GM12878 (cell line): ENCODE measurements around the gene MCTP2. TPM values are rescaled to one million over a fixed set of nuclear protein-coding genes. Genes with fewer than 3 reads are reported as not detected.

ENCODE experiments used
- ATAC-seq: fragments of 200-7000 bp; cut with Tn5 transposase; 3 replicates; pipeline ENCODE4 v1.9.1; 2020; ENCODE audit warnings: mild to moderate bottlenecking, moderate library complexity
- BruUV-seq: library from RNA; stranded (reverse); fragments of 400-500 nt; replicated peaks from 2 replicates; lab custom pipeline; 2021; lab: Mats Ljungman, UMichigan
- CTCF ChIA-PET: fragments of 300-600 bp; sonication (Branson Sonifier 250); formaldehyde crosslinking; extraction: SDS; loops from one replicate; lab custom pipeline; 2021; ENCODE audit warnings: inconsistent platforms; lab: Yijun Ruan, JAX
- POLR2A ChIA-PET: fragments of 350-600 bp; formaldehyde crosslinking; extraction: SDS; loops from one replicate; lab custom pipeline; 2021; ENCODE audit warnings: inconsistent platforms; lab: Charles Lee
- RAD21 ChIA-PET: fragments of 300-600 bp; sonication (Branson Sonifier 250); formaldehyde crosslinking; loops from one replicate; lab custom pipeline; 2023; ENCODE audit warnings: antibody characterized with exemption; ENCODE audit not compliant: unreplicated experiment; lab: Charles Lee
- SMC1A ChIA-PET: fragments of 300-600 bp; sonication (Branson Sonifier 250); formaldehyde crosslinking; loops from one replicate; lab custom pipeline; 2023; ENCODE audit not compliant: unreplicated experiment, uncharacterized antibody; lab: Charles Lee
- DNase-seq: peaks from one replicate; pipeline ENCODE4 v3.0.0-alpha.2; 2011; ENCODE audit warnings: low read depth, low spot score
- FAIRE-seq: peaks from 3 replicates; lab custom pipeline; 2011; peaks lifted over from hg19 to GRCh38; lab: Jason Lieb, UNC
- H2AFZ ChIP-seq: 2 replicates; pipeline ENCODE4 v1.6.0; 2011; ENCODE audit warnings: low read depth, low read length, control low read depth; ENCODE audit not compliant: control insufficient read depth
- H3K27ac ChIP-seq: 2 replicates; pipeline ENCODE4 v1.5.1; 2011; ENCODE audit warnings: control low read depth; ENCODE audit not compliant: control insufficient read depth, insufficient read depth
- H3K27me3 ChIP-seq, 2 experiments: replicated peaks in 1 of 2; 2 replicates each; pipeline versions ENCODE4 v1.6.0 to v1.6.1; 2011; ENCODE audit warnings: low read length in 1 of 2; ENCODE audit not compliant: control insufficient read depth in 2 of 2, insufficient read depth in 2 of 2
- H3K36me3 ChIP-seq, 2 experiments: 2 replicates each; pipeline ENCODE4 v1.5.1; 2011; ENCODE audit warnings: low read length in 1 of 2; ENCODE audit not compliant: control insufficient read depth in 2 of 2, insufficient read depth in 2 of 2
- H3K4me1 ChIP-seq: 2 replicates; pipeline ENCODE4 v1.6.1; 2011; ENCODE audit warnings: mild to moderate bottlenecking, low read length, moderate library complexity, mixed read lengths; ENCODE audit not compliant: control insufficient read depth, insufficient read depth
- H3K4me2 ChIP-seq: 2 replicates; pipeline ENCODE4 v1.6.0; 2011; ENCODE audit warnings: control low read depth; ENCODE audit not compliant: control insufficient read depth, insufficient read depth
- H3K4me3 ChIP-seq: fragments of 200-600 bp; sonication (generic); 2 replicates; pipeline ENCODE4 v1.5.1; 2016
- H3K79me2 ChIP-seq: 2 replicates; pipeline ENCODE4 v1.6.0; 2011; ENCODE audit warnings: low read length; ENCODE audit not compliant: control insufficient read depth, insufficient read depth
- H3K9ac ChIP-seq: 2 replicates; pipeline ENCODE4 v1.8.0; 2011; ENCODE audit warnings: low read length, control low read depth, mixed read lengths; ENCODE audit not compliant: control insufficient read depth, insufficient read depth
- H3K9me3 ChIP-seq: replicated peaks from 3 replicates; pipeline ENCODE4 v1.5.1; 2011; ENCODE audit warnings: mild to moderate bottlenecking, low read length; ENCODE audit not compliant: control insufficient read depth, insufficient read depth
- H4K20me1 ChIP-seq: 2 replicates; pipeline ENCODE4 v1.6.0; 2011; ENCODE audit not compliant: control insufficient read depth, insufficient read depth
- CREB1 ChIP-seq: IDR thresholded peaks from 2 replicates; pipeline ENCODE4 v1.6.1; 2012; ENCODE audit warnings: low read depth, mild to moderate bottlenecking, inconsistent platforms
- IRF4 ChIP-seq: IDR thresholded peaks from 2 replicates; pipeline ENCODE4 v1.6.1; 2011; ENCODE audit warnings: low read depth, low read length
- MYB ChIP-seq: fragments of 150-350 bp; IDR thresholded peaks from 2 replicates; pipeline ENCODE4 v1.6.1; 2014; ENCODE audit warnings: mild to moderate bottlenecking, low read depth, low read length, borderline replicate concordance
- NR2C2 ChIP-seq: IDR thresholded peaks from 2 replicates; pipeline ENCODE4 v1.6.1; 2011; ENCODE audit warnings: borderline replicate concordance, low read depth; ENCODE audit not compliant: control insufficient read depth, insufficient read length
- POU2F2 ChIP-seq: IDR thresholded peaks from 3 replicates; pipeline ENCODE4 v1.6.1; 2011; ENCODE audit warnings: low read depth, mild to moderate bottlenecking, low read length, borderline replicate concordance
- RBBP5 ChIP-seq: fragments of 200-600 bp; sonication (generic); conservative IDR thresholded peaks from 2 replicates; pipeline ENCODE4 v1.6.1; 2016
- SPI1 ChIP-seq: IDR thresholded peaks from 2 replicates; pipeline ENCODE4 v1.6.1; 2011; ENCODE audit warnings: low read depth, mild to moderate bottlenecking, low read length, moderate library complexity, borderline replicate concordance; ENCODE audit not compliant: insufficient read depth
- SRF ChIP-seq, 2 experiments: IDR thresholded peaks; 2 replicates each; pipeline ENCODE4 v1.6.1; 2011; ENCODE audit warnings: low read depth in 2 of 2, low read length in 2 of 2, mild to moderate bottlenecking in 1 of 2, moderate library complexity in 1 of 2
- TARDBP ChIP-seq: IDR thresholded peaks from 2 replicates; pipeline ENCODE4 v1.6.1; 2016; ENCODE audit warnings: borderline replicate concordance
- WGBS: methylation state at CpG from one replicate; pipeline ENCODE4 v1.1.6; 2016; ENCODE audit warnings: low lambda C conversion rate; ENCODE audit not compliant: insufficient replicate concordance, insufficient coverage; ENCODE audit errors: missing lambda C conversion rate; 5-methylcytosine and 5-hydroxymethylcytosine counted together
- in situ Hi-C: fragments of 300-500 bp; cut with MboI; formaldehyde crosslinking; loops from 9 replicates; pipeline ENCODE4 v1.14.3; 2018; ENCODE audit warnings: mixed read lengths
- intact Hi-C: fragments of 100-400 bp; cut with micrococcal nuclease; formaldehyde crosslinking; loops from one replicate; pipeline ENCODE4 v1.14.2; 2022; ENCODE audit not compliant: unreplicated experiment
- polyA plus RNA-seq, 11 experiments: library from polyadenylated mRNA; depleted of rRNA in 4 of 11; unstranded in 6 of 11; stranded (reverse) in 5 of 11; fragments of >200 nt; fragmentation: Nextera tagmentation in 4 of 11; fragmentation: Illumina TruSeq in 1 of 11; extraction: Ambion mirVana in 4 of 11; extraction: Trizol in 1 of 11; gene quantifications; 1 replicate in 1 of 11; 2 replicates in 10 of 11; pipeline versions ENCODE4 v1.2.1 to v1.2.3, GENCODE V29; 2011 to 2016; ENCODE audit warnings: inconsistent platforms in 2 of 11, missing spikeins in 2 of 11, low read depth in 1 of 11
- total RNA-seq, 4 experiments: library from RNA; depleted of rRNA in 3 of 4; stranded (reverse); fragments of >200 nt in 3 of 4; fragmentation: Illumina TruSeq in 1 of 4; extraction: Trizol in 1 of 4; gene quantifications; 2 replicates each; pipeline versions ENCODE4 v1.2.1 to v1.2.3, GENCODE V29; 2013 to 2021
- TF ChIP-seq, protein P1 (sequence below): fragments of 450-650 bp; IDR thresholded peaks from 2 replicates; pipeline ENCODE4 v1.6.1; 2017; ENCODE audit warnings: low read depth, mild to moderate bottlenecking, moderate library complexity
- TF ChIP-seq, protein P2 (sequence below): IDR thresholded peaks from 2 replicates; pipeline ENCODE4 v1.6.1; 2012; ENCODE audit warnings: improper control_type of control experiment, low read depth, low read length; ENCODE audit not compliant: insufficient replicate concordance

Gene MCTP2
- total and polyA plus RNA-seq, 10 of the 15 experiments (the other 5 are each of a cell fraction or from before 2014, with no cell fraction given), result 0.24 to 48.5 (median 0.88) TPM

DNA sequence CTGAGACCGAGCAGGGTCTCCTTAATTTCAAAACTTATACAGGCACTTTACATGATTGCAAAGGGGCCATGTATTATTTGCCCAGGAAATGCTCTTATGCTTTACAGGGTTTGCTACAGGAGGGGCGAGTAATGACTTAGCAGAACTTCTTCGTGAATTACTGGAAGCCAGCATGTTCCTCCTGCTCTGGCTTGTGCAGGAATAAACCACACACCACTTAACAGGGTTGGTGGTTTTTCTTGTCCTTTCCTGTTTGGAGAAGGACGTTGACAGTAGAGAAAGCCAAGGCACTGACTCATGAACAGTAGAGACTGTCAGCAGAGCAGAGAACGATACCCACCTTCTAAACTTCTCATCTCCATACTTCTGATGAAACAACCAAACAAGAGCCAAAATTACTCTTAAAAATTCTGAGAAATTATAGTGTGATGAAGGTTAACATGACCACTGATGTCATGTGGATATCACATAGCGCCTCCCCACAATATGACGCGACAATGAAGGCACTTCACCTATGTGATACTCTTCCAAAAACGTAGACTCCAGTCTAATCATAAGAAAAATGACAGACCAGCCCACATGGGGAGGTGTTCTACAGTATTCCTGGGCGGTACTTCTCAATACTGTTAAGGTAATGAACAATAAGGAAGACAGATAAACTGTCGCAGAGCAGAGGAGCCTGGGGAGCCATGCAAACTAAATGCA is 24.7 kb upstream of the MCTP2 start:
- no TSS peak for BruUV-seq

DNA sequence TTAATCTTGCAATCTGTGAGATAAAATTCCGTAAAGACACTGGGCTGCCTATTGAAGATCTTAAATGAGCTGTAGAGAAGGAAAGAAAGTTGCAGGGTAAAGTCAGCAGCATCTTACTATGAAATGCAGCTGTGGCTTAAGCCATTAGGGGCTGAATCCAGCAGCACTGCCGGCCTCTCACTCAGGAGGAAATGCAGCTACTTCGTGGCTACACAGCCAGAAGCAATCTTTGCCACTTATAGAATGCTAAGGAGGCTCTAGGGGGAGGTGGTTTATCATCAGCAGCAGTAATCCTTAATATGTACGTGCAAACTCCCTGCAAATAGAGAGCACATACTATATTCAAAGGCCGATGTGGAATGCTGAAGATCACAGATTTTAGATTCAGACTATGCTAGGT is 19.1 kb upstream of the MCTP2 start:
- intact Hi-C loops (no loop called here), in situ Hi-C loops (no loop called here)
- Histone ChIP-seq H2AFZ (no peak overlapping the region), H3K36me3 (no peaks in the 10 kb centered on the region), H3K27ac (no peak overlapping the region), H3K9me3 (no peaks in the 10 kb centered on the region), H3K4me2 (no peak overlapping the region), H3K79me2 (no peaks in the 10 kb centered on the region), H3K4me1 (no peaks in the 10 kb centered on the region), H4K20me1 (no peaks in the 10 kb centered on the region), H3K4me3 (no peak overlapping the region), H3K27me3 (no peaks in the 10 kb centered on the region), H3K9ac (no peak overlapping the region)
- no peak for FAIRE-seq
- DNase-seq, result no peak
- no TSS peak for BruUV-seq
- ChIA-PET POLR2A (no interaction called here), SMC1A (no interaction called here), CTCF (interaction anchor here (0.8 kb wide), 1 partner anchor 9 kb away, joined by 3 read pairs; no protein-coding TSS in a partner anchor), RAD21 (no interaction called here)
- no peak for ATAC-seq
- 15% methylated on average over 5 of the region's 5 CpGs for WGBS
- TF ChIP-seq SRF (IDR thresholded peaks at IDR 0.05; ENCODE audit: low read depth in 2 of 2, low read length in 2 of 2) (no peak), IRF4 (no peak), RBBP5 (no peak), TARDBP (no peak), POU2F2 (no peak), SPI1 (no peak), NR2C2 (no peak), CREB1 (no peak)
- TF ChIP-seq, protein P1, sequence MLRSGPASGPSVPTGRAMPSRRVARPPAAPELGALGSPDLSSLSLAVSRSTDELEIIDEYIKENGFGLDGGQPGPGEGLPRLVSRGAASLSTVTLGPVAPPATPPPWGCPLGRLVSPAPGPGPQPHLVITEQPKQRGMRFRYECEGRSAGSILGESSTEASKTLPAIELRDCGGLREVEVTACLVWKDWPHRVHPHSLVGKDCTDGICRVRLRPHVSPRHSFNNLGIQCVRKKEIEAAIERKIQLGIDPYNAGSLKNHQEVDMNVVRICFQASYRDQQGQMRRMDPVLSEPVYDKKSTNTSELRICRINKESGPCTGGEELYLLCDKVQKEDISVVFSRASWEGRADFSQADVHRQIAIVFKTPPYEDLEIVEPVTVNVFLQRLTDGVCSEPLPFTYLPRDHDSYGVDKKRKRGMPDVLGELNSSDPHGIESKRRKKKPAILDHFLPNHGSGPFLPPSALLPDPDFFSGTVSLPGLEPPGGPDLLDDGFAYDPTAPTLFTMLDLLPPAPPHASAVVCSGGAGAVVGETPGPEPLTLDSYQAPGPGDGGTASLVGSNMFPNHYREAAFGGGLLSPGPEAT, result no peak
- TF ChIP-seq, protein P2, sequence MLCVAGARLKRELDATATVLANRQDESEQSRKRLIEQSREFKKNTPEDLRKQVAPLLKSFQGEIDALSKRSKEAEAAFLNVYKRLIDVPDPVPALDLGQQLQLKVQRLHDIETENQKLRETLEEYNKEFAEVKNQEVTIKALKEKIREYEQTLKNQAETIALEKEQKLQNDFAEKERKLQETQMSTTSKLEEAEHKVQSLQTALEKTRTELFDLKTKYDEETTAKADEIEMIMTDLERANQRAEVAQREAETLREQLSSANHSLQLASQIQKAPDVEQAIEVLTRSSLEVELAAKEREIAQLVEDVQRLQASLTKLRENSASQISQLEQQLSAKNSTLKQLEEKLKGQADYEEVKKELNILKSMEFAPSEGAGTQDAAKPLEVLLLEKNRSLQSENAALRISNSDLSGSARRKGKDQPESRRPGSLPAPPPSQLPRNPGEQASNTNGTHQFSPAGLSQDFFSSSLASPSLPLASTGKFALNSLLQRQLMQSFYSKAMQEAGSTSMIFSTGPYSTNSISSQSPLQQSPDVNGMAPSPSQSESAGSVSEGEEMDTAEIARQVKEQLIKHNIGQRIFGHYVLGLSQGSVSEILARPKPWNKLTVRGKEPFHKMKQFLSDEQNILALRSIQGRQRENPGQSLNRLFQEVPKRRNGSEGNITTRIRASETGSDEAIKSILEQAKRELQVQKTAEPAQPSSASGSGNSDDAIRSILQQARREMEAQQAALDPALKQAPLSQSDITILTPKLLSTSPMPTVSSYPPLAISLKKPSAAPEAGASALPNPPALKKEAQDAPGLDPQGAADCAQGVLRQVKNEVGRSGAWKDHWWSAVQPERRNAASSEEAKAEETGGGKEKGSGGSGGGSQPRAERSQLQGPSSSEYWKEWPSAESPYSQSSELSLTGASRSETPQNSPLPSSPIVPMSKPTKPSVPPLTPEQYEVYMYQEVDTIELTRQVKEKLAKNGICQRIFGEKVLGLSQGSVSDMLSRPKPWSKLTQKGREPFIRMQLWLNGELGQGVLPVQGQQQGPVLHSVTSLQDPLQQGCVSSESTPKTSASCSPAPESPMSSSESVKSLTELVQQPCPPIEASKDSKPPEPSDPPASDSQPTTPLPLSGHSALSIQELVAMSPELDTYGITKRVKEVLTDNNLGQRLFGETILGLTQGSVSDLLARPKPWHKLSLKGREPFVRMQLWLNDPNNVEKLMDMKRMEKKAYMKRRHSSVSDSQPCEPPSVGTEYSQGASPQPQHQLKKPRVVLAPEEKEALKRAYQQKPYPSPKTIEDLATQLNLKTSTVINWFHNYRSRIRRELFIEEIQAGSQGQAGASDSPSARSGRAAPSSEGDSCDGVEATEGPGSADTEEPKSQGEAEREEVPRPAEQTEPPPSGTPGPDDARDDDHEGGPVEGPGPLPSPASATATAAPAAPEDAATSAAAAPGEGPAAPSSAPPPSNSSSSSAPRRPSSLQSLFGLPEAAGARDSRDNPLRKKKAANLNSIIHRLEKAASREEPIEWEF, result no peak

More for the DNA sequence above, 24.7 kb upstream of the MCTP2 start:
- in situ Hi-C loops (no loop called here), intact Hi-C loops (no loop called here)
- Histone ChIP-seq H3K4me2 (no peak overlapping the region), H3K79me2 (no peaks in the 10 kb centered on the region), H3K4me1 (no peaks in the 10 kb centered on the region), H4K20me1 (no peaks in the 10 kb centered on the region), H3K36me3 (no peaks in the 10 kb centered on the region), H3K9me3 (no peaks in the 10 kb centered on the region), H3K27me3 (no peaks in the 10 kb centered on the region), H2AFZ (no peak overlapping the region), H3K27ac (no peak overlapping the region), H3K4me3 (no peak overlapping the region), H3K9ac (no peak overlapping the region)
- ATAC-seq (peak; percentile 20; the same call in 1 of the 3 replicates), FAIRE-seq (no peak), DNase-seq (no peak)
- RAD21 ChIA-PET, result no interaction called here
- CTCF ChIA-PET, result no interaction called here
- 17% methylated on average over 11 of the region's 11 CpGs for WGBS
- POLR2A ChIA-PET, result no interaction called here
- SMC1A ChIA-PET, result no interaction called here
- no peak for TF ChIP-seq MYB
